ENCODE measurements around the gene AFF3. TPM values are rescaled to one million over a fixed set of nuclear protein-coding genes. Genes with fewer than 3 reads are reported as not detected.

Gene AFF3
- total RNA-seq, 1 experiment from 2014 or later = 0.22 TPM

GRCh38 chr2:99674090-99674489, 468.3 kb downstream of the AFF3 start:
- Histone ChIP-seq H3K4ac (ENCODE audit: low read depth, low read length) (no peak overlapping the region), H2AFZ (ENCODE audit: low read length) (no peak overlapping the region), H2BK12ac (ENCODE audit: insufficient read length, low read depth, low read length) (no peak overlapping the region), H2BK15ac (ENCODE audit: low read depth, low read length) (no peak overlapping the region), H2BK120ac (ENCODE audit: low read depth, low read length, poor library complexity, severe bottlenecking) (no peak overlapping the region), H4K8ac (replicated peaks; ENCODE audit: insufficient read length, low read depth, low read length) (no peak overlapping the region), H3K56ac (ENCODE audit: insufficient read length, low read depth, low read length) (no peak overlapping the region), H3K23me2 (ENCODE audit: insufficient read length, low read depth, low read length, poor library complexity, severe bottlenecking) (no peaks in the 10 kb centered on the region), H2BK5ac (ENCODE audit: insufficient read length, low read length) (no peak overlapping the region), H3K18ac (ENCODE audit: insufficient read length, low read depth, low read length) (no peak overlapping the region), H3K9me3 (ENCODE audit: control insufficient read depth, low read depth, low read length) (no peaks in the 10 kb centered on the region), H2AK5ac (ENCODE audit: insufficient read length, low read length) (no peak overlapping the region), H3K79me1 (ENCODE audit: insufficient read depth, low read depth, low read length, poor library complexity, severe bottlenecking) (no peaks in the 10 kb centered on the region), H3T11ph (ENCODE audit: low read length) (no peak overlapping the region), H3K4me2 (ENCODE audit: insufficient read depth, insufficient read length, low read length) (no peak overlapping the region), H2BK20ac (ENCODE audit: low read depth, low read length, poor library complexity, severe bottlenecking) (no peak overlapping the region), H4K20me1 (ENCODE audit: control insufficient read depth, insufficient read depth, insufficient read length) (no peaks in the 10 kb centered on the region), H3K27me3 (ENCODE audit: insufficient read depth, low read length) (no peaks in the 10 kb centered on the region), H3K79me2 (ENCODE audit: insufficient read depth, low read length) (no peaks in the 10 kb centered on the region), H4K91ac (ENCODE audit: insufficient read length, low read depth, low read length) (no peak overlapping the region), H3K14ac (ENCODE audit: insufficient read depth, low read length) (no peak overlapping the region), H3K27ac (ENCODE audit: insufficient read length, low read depth, low read length) (no peak overlapping the region), H3K9ac (ENCODE audit: extremely low read depth, insufficient read length, low read length) (no peak overlapping the region), H3K4me1 (ENCODE audit: insufficient read depth, low read length) (no peaks in the 10 kb centered on the region), H3K23ac (ENCODE audit: insufficient read length, low read depth, low read length) (no peak overlapping the region), H4K5ac (ENCODE audit: insufficient read length, low read depth, low read length) (no peak overlapping the region)
- no peak for TF ChIP-seq CTCF (conservative IDR thresholded peaks at IDR 0.05)
- Mint-ChIP-seq H3K36me3 (ENCODE audit: insufficient read depth in 1 of 3, low read depth in 3 of 3) (peaks cover 0 to 3% (median 0%) of the 10 kb centered on the region in 3 experiments; a peak in 1 of 7 replicates), H3K27me3 (ENCODE audit: low read depth) (no peaks in the 10 kb centered on the region), H3K4me1 (peaks cover 8 to 13% of the 10 kb centered on the region in 2 experiments), H3K9me3 (peaks cover 1 to 2% of the 10 kb centered on the region in 2 experiments; a peak in 3 of 5 replicates), H3K27ac (no peak overlapping the region), H3K4me3 (no peak overlapping the region)
- DNase-seq = no peak
- WGBS (ENCODE audit: extremely low coverage, insufficient read length, low lambda C conversion rate) = no CpG with 5 or more reads among the region's 8 CpGs
